Tibial nerve (tissue), 4 donors: Measurements from ENCODE around the gene KATNAL1. TPM values are rescaled to one million over a fixed set of nuclear protein-coding genes. Genes with fewer than 3 reads are reported as not detected.

Source experiments
- DNase-seq, 2 donors: peaks; one replicate each; pipeline ENCODE4 v3.0.0-alpha.2; 2019; ENCODE audit warnings: low spot score in 2 of 2
- H3K27ac ChIP-seq, 4 donors: fragments of 200-600 bp; sonication (generic) in 3 of 4; one replicate each; pipeline ENCODE4 v1.5.1; 2017 to 2019; ENCODE audit warnings: mild to moderate bottlenecking in 1 of 4
- H3K27me3 ChIP-seq, 2 donors: fragments of 200-600 bp; sonication (generic) in 1 of 2; one replicate each; pipeline versions ENCODE4 v1.5.1 to v1.6.0; 2017 to 2019
- H3K36me3 ChIP-seq, 3 donors: fragments of 200-600 bp; sonication (generic); one replicate each; pipeline ENCODE4 v1.5.1; 2018 to 2019
- H3K4me1 ChIP-seq, 4 donors: fragments of 200-600 bp; sonication (generic) in 3 of 4; one replicate each; pipeline ENCODE4 v1.5.1; 2017 to 2019
- H3K4me3 ChIP-seq, 4 donors: fragments of 200-600 bp; sonication (generic) in 3 of 4; one replicate each; pipeline ENCODE4 v1.5.1; 2017 to 2019; ENCODE audit warnings: mild to moderate bottlenecking in 1 of 4, moderate library complexity in 1 of 4
- H3K9me3 ChIP-seq, 4 donors: fragments of 200-600 bp; sonication (generic) in 3 of 4; one replicate each; pipeline ENCODE4 v1.5.1; 2017 to 2019
- CTCF ChIP-seq, 5 experiments: fragments of 200-600 bp in 3 of 5; fragments of 450-650 bp in 2 of 5; sonication (generic) in 3 of 5; IDR thresholded peaks; one replicate each; pipeline ENCODE4 v1.5.1; 2016 to 2019; ENCODE audit warnings: antibody characterized with exemption in 5 of 5, mild to moderate bottlenecking in 3 of 5, moderate library complexity in 2 of 5
- EP300 ChIP-seq, 2 donors: sonication (generic); formaldehyde crosslinking; IDR thresholded peaks; one replicate each; pipeline ENCODE4 v1.6.1; 2017; ENCODE audit warnings: antibody characterized with exemption in 2 of 2, mild to moderate bottlenecking in 1 of 2
- POLR2A ChIP-seq, 2 donors: fragments of 450-650 bp; IDR thresholded peaks; one replicate each; pipeline ENCODE4 v1.6.1; 2017; ENCODE audit warnings: antibody characterized with exemption in 2 of 2, mild to moderate bottlenecking in 2 of 2, moderate library complexity in 2 of 2
- WGBS, 2 donors: methylation state at CpG; one replicate each; pipeline ENCODE4 v1.1.5; 2018; 5-methylcytosine and 5-hydroxymethylcytosine counted together
- total RNA-seq, 4 donors: library from RNA; depleted of rRNA; stranded (reverse); fragments of >200 nt; gene quantifications; one replicate each; pipeline ENCODE4 v1.1.0, GENCODE V29; 2016

Gene KATNAL1
- total RNA-seq, 4 donors from 2014 or later, result 13.5 to 27.2 (median 21.7) TPM

- Histone ChIP-seq H3K4me3 (no peak overlapping the region), H3K27ac (no peak overlapping the region), H3K36me3 (peaks cover 0 to 44% (median 0%) of the 10 kb centered on the region in 3 donors), H3K27me3 (no peaks in the 10 kb centered on the region), H3K4me1 (no peaks in the 10 kb centered on the region), H3K9me3 (peaks cover 0 to 3% (median 0%) of the 10 kb centered on the region in 4 donors)
- WGBS, 2 donors, result 81 to 85% methylated on average over 3 of the region's 3 CpGs
- TF ChIP-seq CTCF (IDR thresholded peaks at IDR 0.05) (no peak), POLR2A (IDR thresholded peaks at IDR 0.05) (no peak), EP300 (IDR thresholded peaks at IDR 0.05) (no peak)
- DNase-seq, result no peak
Observed at GRCh38 chr13:30211745-30212144, 95.6 kb downstream of the KATNAL1 start.

- TF ChIP-seq EP300 (IDR thresholded peaks at IDR 0.05) (no peak), POLR2A (IDR thresholded peaks at IDR 0.05) (no peak), CTCF (IDR thresholded peaks at IDR 0.05) (no peak)
- no peak for DNase-seq
- Histone ChIP-seq H3K4me3 (no peak overlapping the region), H3K36me3 (peaks cover 0 to 39% (median 0%) of the 10 kb centered on the region in 3 donors), H3K4me1 (no peaks in the 10 kb centered on the region), H3K27me3 (no peaks in the 10 kb centered on the region), H3K27ac (no peak overlapping the region), H3K9me3 (no peaks in the 10 kb centered on the region)
- WGBS, 2 donors, result 96 to 99% methylated on average over 3 of the region's 3 CpGs
Observed at GRCh38 chr13:30204564-30204963, 102.8 kb downstream of the KATNAL1 start.

- no peaks in the 10 kb centered on the region for H3K9me3 ChIP-seq
- H3K27me3 ChIP-seq, result no peaks in the 10 kb centered on the region
- TF ChIP-seq CTCF (IDR thresholded peaks at IDR 0.05), result no peak
- no peak for TF ChIP-seq POLR2A (IDR thresholded peaks at IDR 0.05)
- TF ChIP-seq EP300 (IDR thresholded peaks at IDR 0.05), result no peak
- H3K36me3 ChIP-seq, result peaks cover 0 to 21% (median 0%) of the 10 kb centered on the region in 3 donors
- H3K4me1 ChIP-seq, result no peaks in the 10 kb centered on the region
- WGBS, 2 donors, result 75% methylated on average over 3 of the region's 3 CpGs
- H3K4me3 ChIP-seq, result no peak overlapping the region
- no peak overlapping the region for H3K27ac ChIP-seq
- no peak for DNase-seq
Observed at GRCh38 chr13:30196025-30196424, 111.3 kb downstream of the KATNAL1 start.

GRCh38 chr13:30194906-30195305 is 112.4 kb downstream of the KATNAL1 start:
- 89 to 92% methylated on average over 7 of the region's 7 CpGs for WGBS, 2 donors
- H3K9me3 ChIP-seq, result no peaks in the 10 kb centered on the region
- no peaks in the 10 kb centered on the region for H3K27me3 ChIP-seq
- no peak for DNase-seq
- H3K4me1 ChIP-seq, result no peaks in the 10 kb centered on the region
- TF ChIP-seq EP300 (IDR thresholded peaks at IDR 0.05) (no peak), POLR2A (IDR thresholded peaks at IDR 0.05) (no peak), CTCF (IDR thresholded peaks at IDR 0.05) (no peak)
- H3K27ac ChIP-seq, result no peak overlapping the region
- peaks cover 0 to 14% (median 0%) of the 10 kb centered on the region in 3 donors for H3K36me3 ChIP-seq
- H3K4me3 ChIP-seq, result no peak overlapping the region

- no peaks in the 10 kb centered on the region for H3K27me3 ChIP-seq
- H3K4me3 ChIP-seq, result no peak overlapping the region
- no peaks in the 10 kb centered on the region for H3K4me1 ChIP-seq
- no peak for DNase-seq
- no peaks in the 10 kb centered on the region for H3K9me3 ChIP-seq
- peaks cover 0 to 12% (median 0%) of the 10 kb centered on the region in 3 donors for H3K36me3 ChIP-seq
- no peak overlapping the region for H3K27ac ChIP-seq
- TF ChIP-seq CTCF (IDR thresholded peaks at IDR 0.05) (no peak), POLR2A (IDR thresholded peaks at IDR 0.05) (no peak), EP300 (IDR thresholded peaks at IDR 0.05) (no peak)
- 89 to 93% methylated on average over 11 of the region's 11 CpGs for WGBS, 2 donors
Observed at GRCh38 chr13:30193279-30194234, 113.8 kb downstream of the KATNAL1 start.
